Esophagus squamous epithelium (tissue), 5 donors: ENCODE measurements around the gene NDUFC1. TPM values are rescaled to one million over a fixed set of nuclear protein-coding genes. Genes with fewer than 3 reads are reported as not detected.
A peak's percentile ranks its signal among the peaks of the same experiment; 100 is the strongest.
"Not testable (repeated sequence)": the region's sequence is repeated elsewhere in the genome, so short reads cannot be mapped to it uniquely, and the experiment has no call there.

ENCODE experiments used
- DNase-seq: peaks from one replicate; lab custom pipeline; 2025; lab: John Stamatoyannopoulos, UW
- H3K27ac ChIP-seq, 4 donors: fragments of 200-600 bp; sonication (generic); one replicate each; pipeline ENCODE4 v1.5.1; 2016 to 2019; ENCODE audit warnings: mild to moderate bottlenecking in 1 of 4
- H3K27me3 ChIP-seq, 4 donors: fragments of 200-600 bp; sonication (generic); 1 replicate in 3 of 4; 2 replicates in 1 of 4; pipeline versions ENCODE4 v1.5.1 to v1.6.0; 2017 to 2021; ENCODE audit warnings: antibody characterized with exemption in 1 of 4
- H3K36me3 ChIP-seq, 3 donors: fragments of 200-600 bp; sonication (generic); one replicate each; pipeline ENCODE4 v1.5.1; 2016 to 2019
- H3K4me1 ChIP-seq, 3 donors: fragments of 200-600 bp; sonication (generic); one replicate each; pipeline ENCODE4 v1.5.1; 2017 to 2019
- H3K4me3 ChIP-seq, 4 donors: fragments of 200-600 bp; sonication (generic); 1 replicate in 3 of 4; 2 replicates in 1 of 4; pipeline ENCODE4 v1.5.1; 2016 to 2019; ENCODE audit warnings: mild to moderate bottlenecking in 2 of 4, moderate library complexity in 1 of 4
- H3K9me3 ChIP-seq, 3 donors: fragments of 200-600 bp; sonication (generic); one replicate each; pipeline ENCODE4 v1.5.1; 2016 to 2019
- POLR2A ChIP-seq, 4 donors: fragments of 450-650 bp; IDR thresholded peaks; one replicate each; pipeline ENCODE4 v1.6.1; 2017; ENCODE audit warnings: antibody characterized with exemption in 4 of 4, mild to moderate bottlenecking in 4 of 4, moderate library complexity in 3 of 4
- WGBS, 2 donors: methylation state at CpG; one replicate each; pipeline ENCODE4 v1.1.5; 2018; 5-methylcytosine and 5-hydroxymethylcytosine counted together
- intact Hi-C: fragments of 100-400 bp; cut with DNase I; formaldehyde crosslinking; loops from one replicate; pipeline ENCODE4 v1.15.0; 2022
- total RNA-seq, 4 donors: library from RNA; depleted of rRNA; stranded (reverse); fragments of >200 nt; gene quantifications; one replicate each; pipeline ENCODE4 v1.1.0, GENCODE V29; 2016
- TF ChIP-seq, protein P1 (sequence below), 6 experiments: fragments of 450-650 bp in 4 of 6; fragments of 200-600 bp in 2 of 6; sonication (generic) in 2 of 6; IDR thresholded peaks; one replicate each; pipeline ENCODE4 v1.5.1; 2016 to 2019; ENCODE audit warnings: antibody characterized with exemption in 6 of 6, mild to moderate bottlenecking in 4 of 6, moderate library complexity in 4 of 6
- donor health status: DM: yes; HTN: yes; CAD: no.

The NDUFC1 gene
- total RNA-seq, 4 donors from 2014 or later, result 24.6 to 57.5 (median 40.9) TPM

DNA sequence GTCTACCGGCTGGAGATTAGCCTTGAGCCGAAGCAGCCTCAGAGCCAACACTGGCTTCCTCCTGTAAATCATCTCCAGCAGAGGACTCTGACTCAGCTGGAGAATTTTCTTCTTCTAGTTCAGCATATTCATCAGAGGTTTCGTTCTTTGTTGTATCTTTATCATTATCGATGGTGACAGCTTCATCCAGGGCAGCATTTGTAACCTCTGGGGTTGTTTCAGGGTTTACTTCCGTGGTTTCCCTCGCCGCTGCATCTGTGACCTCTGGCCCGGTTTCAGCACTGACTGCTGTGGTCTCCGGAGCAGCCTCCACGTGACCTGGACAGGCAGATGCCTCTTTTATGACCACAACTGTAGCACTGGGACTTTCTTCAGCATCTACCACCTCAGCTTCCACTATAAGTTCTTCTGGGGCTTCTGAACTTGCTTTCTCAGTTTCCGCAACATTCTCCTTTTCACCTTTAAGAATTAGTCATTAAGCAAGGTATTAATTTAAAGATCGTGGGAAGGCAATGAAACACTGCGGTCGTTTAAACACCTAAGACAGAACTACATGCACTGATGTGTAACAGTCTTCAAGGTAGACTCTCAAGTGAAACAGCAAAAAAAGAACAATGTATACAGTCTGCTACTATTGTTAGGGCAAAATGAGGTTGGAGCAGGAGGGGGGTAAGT lies 35.6 kb downstream of the NDUFC1 start:
- peak overlapping the region; percentile 3 to 58 (median 38) for H3K4me3 ChIP-seq
- peak overlapping the region in 3 of 4 donors; percentile 13 to 60 (median 15) for H3K27ac ChIP-seq
- WGBS, 2 donors, result 10 to 17% methylated on average over 13 to 14 of the region's 14 CpGs
- no peaks in the 10 kb centered on the region for H3K27me3 ChIP-seq
- H3K36me3 ChIP-seq, result no peaks in the 10 kb centered on the region
- intact Hi-C loops, result no loop called here
- H3K4me1 ChIP-seq, result peaks cover 8 to 26% (median 11%) of the 10 kb centered on the region in 3 donors
- DNase-seq, result peak; percentile 16
- TF ChIP-seq, protein P1, sequence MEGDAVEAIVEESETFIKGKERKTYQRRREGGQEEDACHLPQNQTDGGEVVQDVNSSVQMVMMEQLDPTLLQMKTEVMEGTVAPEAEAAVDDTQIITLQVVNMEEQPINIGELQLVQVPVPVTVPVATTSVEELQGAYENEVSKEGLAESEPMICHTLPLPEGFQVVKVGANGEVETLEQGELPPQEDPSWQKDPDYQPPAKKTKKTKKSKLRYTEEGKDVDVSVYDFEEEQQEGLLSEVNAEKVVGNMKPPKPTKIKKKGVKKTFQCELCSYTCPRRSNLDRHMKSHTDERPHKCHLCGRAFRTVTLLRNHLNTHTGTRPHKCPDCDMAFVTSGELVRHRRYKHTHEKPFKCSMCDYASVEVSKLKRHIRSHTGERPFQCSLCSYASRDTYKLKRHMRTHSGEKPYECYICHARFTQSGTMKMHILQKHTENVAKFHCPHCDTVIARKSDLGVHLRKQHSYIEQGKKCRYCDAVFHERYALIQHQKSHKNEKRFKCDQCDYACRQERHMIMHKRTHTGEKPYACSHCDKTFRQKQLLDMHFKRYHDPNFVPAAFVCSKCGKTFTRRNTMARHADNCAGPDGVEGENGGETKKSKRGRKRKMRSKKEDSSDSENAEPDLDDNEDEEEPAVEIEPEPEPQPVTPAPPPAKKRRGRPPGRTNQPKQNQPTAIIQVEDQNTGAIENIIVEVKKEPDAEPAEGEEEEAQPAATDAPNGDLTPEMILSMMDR (IDR thresholded peaks at IDR 0.05), result peak in 1 of 6 experiments; percentile 6
- no peak for TF ChIP-seq POLR2A (IDR thresholded peaks at IDR 0.05)
- H3K9me3 ChIP-seq, result no peaks in the 10 kb centered on the region

DNA sequence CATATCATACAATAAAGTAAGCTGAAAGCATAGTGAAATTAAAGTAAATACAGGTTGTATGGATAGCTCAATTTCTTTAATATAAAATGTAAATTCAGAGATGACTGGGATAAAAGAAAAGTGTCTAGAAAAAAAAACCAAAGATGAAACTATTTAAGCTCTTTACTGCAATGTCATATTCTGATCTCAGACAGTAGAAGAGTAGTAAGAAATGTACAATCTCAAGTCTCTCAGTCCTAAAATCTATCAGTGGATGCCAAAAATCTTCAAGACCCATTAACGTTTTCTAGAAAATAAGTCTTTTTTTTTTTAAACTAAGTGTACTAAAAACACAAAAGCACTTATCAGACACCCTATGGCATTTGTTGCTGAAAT lies 36.1 kb downstream of the NDUFC1 start:
- TF ChIP-seq POLR2A (IDR thresholded peaks at IDR 0.05), result no peak
- TF ChIP-seq, protein P1 (IDR thresholded peaks at IDR 0.05), result no peak
- peaks cover 8 to 26% (median 11%) of the 10 kb centered on the region in 3 donors for H3K4me1 ChIP-seq
- intact Hi-C loops, result no loop called here
- H3K4me3 ChIP-seq, result peak overlapping the region in 3 of 4 donors; percentile 34 to 58 (median 42)
- no peaks in the 10 kb centered on the region for H3K9me3 ChIP-seq
- no peaks in the 10 kb centered on the region for H3K36me3 ChIP-seq
- 0 to 8% methylated on average over 1 of the region's 1 CpG for WGBS, 2 donors
- no peaks in the 10 kb centered on the region for H3K27me3 ChIP-seq
- DNase-seq, result no peak
- H3K27ac ChIP-seq, result peak overlapping the region in 3 of 4 donors; percentile 13 to 60 (median 15)

DNA sequence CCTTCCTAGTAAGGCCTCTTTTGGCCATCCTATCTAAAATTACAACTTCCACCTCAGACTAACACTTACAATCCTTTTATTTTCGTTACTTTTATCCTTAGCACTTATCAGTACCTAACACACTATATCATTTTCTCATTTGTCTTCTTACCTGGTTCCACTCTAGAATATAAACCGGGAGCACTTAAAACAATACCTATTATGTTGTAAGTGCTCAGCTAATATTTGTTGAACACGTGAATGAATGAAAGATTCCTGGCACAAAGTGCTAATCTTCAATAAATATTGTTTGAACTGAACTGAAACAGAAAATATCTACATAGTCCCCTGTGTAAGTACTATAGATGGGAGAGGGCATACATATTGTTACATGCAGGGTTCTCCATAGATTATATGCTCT lies 36.6 kb downstream of the NDUFC1 start:
- H3K4me3 ChIP-seq, result no peak overlapping the region
- WGBS, 2 donors, result 42 to 45% methylated on average over 3 of the region's 3 CpGs
- no peaks in the 10 kb centered on the region for H3K27me3 ChIP-seq
- TF ChIP-seq POLR2A (IDR thresholded peaks at IDR 0.05), result no peak
- TF ChIP-seq, protein P1 (IDR thresholded peaks at IDR 0.05), result no peak
- H3K36me3 ChIP-seq, result no peaks in the 10 kb centered on the region
- no peak for DNase-seq
- intact Hi-C loops, result no loop called here
- no peak overlapping the region for H3K27ac ChIP-seq
- H3K4me1 ChIP-seq, result peaks cover 8 to 26% (median 11%) of the 10 kb centered on the region in 3 donors
- H3K9me3 ChIP-seq, result no peaks in the 10 kb centered on the region

DNA sequence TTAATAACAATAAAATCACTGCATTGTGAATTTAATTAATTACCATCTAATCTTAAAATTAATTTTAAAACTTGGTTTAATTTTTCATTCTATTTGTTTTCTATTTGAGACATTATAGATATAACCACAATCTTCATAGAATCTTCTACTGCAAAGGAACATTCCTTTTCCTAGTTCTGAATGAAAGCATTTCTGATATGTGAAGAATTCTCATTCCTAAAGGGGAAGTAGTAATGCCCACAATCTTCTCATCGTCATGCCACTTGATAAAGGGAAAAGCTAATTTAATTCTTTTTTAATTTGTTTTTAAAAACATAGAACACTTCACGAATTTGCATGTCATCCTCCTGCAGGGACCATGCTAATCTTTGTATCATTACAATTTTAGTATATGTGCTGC lies 45.9 kb downstream of the NDUFC1 start:
- intact Hi-C loops, result no loop called here
- Histone ChIP-seq H3K4me3 (no peak overlapping the region), H3K27ac (no peak overlapping the region), H3K36me3 (no peaks in the 10 kb centered on the region), H3K27me3 (no peaks in the 10 kb centered on the region), H3K9me3 (no peaks in the 10 kb centered on the region), H3K4me1 (no peaks in the 10 kb centered on the region)
- WGBS, 2 donors, result 53 to 63% methylated on average over 2 of the region's 2 CpGs
- TF ChIP-seq, protein P1 (IDR thresholded peaks at IDR 0.05), result no peak
- no peak for TF ChIP-seq POLR2A (IDR thresholded peaks at IDR 0.05)
- DNase-seq, result no peak

DNA sequence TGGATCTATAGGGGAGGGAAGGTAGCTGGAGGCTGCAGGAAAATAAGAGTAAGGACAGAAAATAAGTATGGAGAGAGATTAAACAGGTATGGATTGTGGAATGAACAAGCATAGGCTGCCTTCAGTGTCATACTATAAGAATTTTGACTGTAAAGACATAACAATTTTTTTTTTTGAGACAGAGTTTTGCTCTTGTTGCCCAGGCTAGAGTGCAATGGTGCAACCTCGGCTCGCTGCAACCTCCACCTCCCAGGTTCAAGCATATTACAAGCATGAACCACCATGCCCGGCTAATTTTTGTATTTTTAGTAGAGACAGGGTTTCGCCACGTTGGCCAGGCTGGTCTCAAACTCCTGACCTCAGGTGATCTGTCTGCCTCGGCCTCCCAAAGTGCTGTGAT lies 46.7 kb downstream of the NDUFC1 start:
- H3K36me3 ChIP-seq, H3K27ac ChIP-seq, DNase-seq, intact Hi-C loops, H3K27me3 ChIP-seq, H3K4me1 ChIP-seq, H3K9me3 ChIP-seq, H3K4me3 ChIP-seq: not testable (repeated sequence)
- 88 to 92% methylated on average over 6 of the region's 6 CpGs for WGBS, 2 donors
